Measurements from ENCODE around the gene TTC39A. TPM values are rescaled to one million over a fixed set of nuclear protein-coding genes. Genes with fewer than 3 reads are reported as not detected.

Gene TTC39A
- total and polyA plus RNA-seq, 2 donors (not counting 1 experiment from before 2014, with no cell fraction given) = 0.28 to 1.5 TPM

DNA sequence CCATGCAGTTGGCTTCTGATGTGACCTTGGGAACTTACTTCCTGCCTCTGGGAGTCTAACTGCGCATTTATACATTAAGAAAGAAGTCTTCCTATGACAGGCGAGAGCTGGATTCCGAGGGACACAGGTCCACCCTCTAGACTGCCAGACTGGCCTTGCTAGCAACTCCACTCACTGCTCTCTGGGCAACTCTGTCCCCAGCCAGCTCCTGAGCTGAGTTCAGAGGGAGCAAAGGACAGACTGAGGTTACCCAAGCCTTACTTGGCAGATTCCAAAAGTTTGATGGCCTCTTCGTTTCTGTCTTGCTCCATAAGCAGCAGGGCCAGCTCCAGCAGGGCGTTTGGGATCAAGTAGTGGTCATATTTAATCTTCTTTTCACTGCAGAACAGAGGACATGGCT is 41.8 kb downstream of the TTC39A start:
- Histone ChIP-seq H3K9me3 (ENCODE audit: control insufficient read depth, insufficient read depth, low read depth, low read length) (no peaks in the 10 kb centered on the region), H3K36me3 (ENCODE audit: control insufficient read depth, insufficient read depth, low read length) (no peaks in the 10 kb centered on the region), H3K79me2 (ENCODE audit: control insufficient read depth, insufficient read depth, low read length) (no peaks in the 10 kb centered on the region), H4K20me1 (ENCODE audit: control insufficient read depth, extremely low read depth, insufficient read depth, low read length) (no peaks in the 10 kb centered on the region), H3K4me3 (replicated peaks in 1 of 4; ENCODE audit: control extremely low read depth in 1 of 4, insufficient read depth in 1 of 4, low read depth in 3 of 4, low read length in 4 of 4) (no peak overlapping the region), H3K4me1 (ENCODE audit: control insufficient read depth, extremely low read depth, insufficient read depth, low read length) (no peaks in the 10 kb centered on the region), H3K4me2 (ENCODE audit: extremely low read depth, insufficient read depth, low read length) (no peak overlapping the region), H3K9ac (ENCODE audit: insufficient read depth, low read length) (no peak overlapping the region), H2AFZ (ENCODE audit: low read length) (no peak overlapping the region), H3K27ac (ENCODE audit: insufficient read depth, low read length) (no peak overlapping the region), H3K27me3 (ENCODE audit: control insufficient read depth, insufficient read depth, low read length) (no peaks in the 10 kb centered on the region)
- TF ChIP-seq EZH2 (IDR thresholded peaks at IDR 0.05; ENCODE audit: low read length, missing control alignments) = no peak
- TF ChIP-seq, protein P1, sequence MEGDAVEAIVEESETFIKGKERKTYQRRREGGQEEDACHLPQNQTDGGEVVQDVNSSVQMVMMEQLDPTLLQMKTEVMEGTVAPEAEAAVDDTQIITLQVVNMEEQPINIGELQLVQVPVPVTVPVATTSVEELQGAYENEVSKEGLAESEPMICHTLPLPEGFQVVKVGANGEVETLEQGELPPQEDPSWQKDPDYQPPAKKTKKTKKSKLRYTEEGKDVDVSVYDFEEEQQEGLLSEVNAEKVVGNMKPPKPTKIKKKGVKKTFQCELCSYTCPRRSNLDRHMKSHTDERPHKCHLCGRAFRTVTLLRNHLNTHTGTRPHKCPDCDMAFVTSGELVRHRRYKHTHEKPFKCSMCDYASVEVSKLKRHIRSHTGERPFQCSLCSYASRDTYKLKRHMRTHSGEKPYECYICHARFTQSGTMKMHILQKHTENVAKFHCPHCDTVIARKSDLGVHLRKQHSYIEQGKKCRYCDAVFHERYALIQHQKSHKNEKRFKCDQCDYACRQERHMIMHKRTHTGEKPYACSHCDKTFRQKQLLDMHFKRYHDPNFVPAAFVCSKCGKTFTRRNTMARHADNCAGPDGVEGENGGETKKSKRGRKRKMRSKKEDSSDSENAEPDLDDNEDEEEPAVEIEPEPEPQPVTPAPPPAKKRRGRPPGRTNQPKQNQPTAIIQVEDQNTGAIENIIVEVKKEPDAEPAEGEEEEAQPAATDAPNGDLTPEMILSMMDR (conservative IDR thresholded peaks at IDR 0.05 in 1 of 2, IDR thresholded peaks at IDR 0.05 in 1 of 2; ENCODE audit: low read depth in 1 of 2, low read length in 2 of 2) = no peak
- DNase-seq (ENCODE audit: low read depth in 2 of 2) = no peak

DNA sequence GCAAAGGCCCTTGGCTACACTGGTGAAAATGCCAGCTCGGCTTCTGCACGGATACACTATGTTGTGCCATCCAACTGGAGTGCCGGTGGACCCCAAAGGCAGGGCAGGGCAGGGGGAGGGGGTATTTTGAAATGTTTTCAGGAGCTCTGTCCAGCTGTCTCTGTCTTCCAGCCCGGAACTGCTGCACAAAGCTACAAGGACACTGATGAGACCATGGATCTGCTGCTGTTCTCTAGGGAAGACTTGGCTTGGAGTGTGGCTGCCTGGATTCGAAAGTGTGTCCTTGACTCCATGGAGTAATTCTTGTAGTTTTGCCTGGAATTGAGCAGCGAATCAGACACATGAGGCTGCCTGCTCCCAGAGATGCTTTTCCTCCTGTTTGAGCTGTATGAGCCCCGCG is 42.4 kb downstream of the TTC39A start:
- Histone ChIP-seq H3K79me2 (ENCODE audit: control insufficient read depth, insufficient read depth, low read length) (no peaks in the 10 kb centered on the region), H3K9me3 (ENCODE audit: control insufficient read depth, insufficient read depth, low read depth, low read length) (no peaks in the 10 kb centered on the region), H3K9ac (ENCODE audit: insufficient read depth, low read length) (no peak overlapping the region), H3K36me3 (ENCODE audit: control insufficient read depth, insufficient read depth, low read length) (no peaks in the 10 kb centered on the region), H3K27ac (ENCODE audit: insufficient read depth, low read length) (no peak overlapping the region), H3K4me3 (replicated peaks in 1 of 4; ENCODE audit: control extremely low read depth in 1 of 4, insufficient read depth in 1 of 4, low read depth in 3 of 4, low read length in 4 of 4) (no peak overlapping the region), H3K4me2 (ENCODE audit: extremely low read depth, insufficient read depth, low read length) (no peak overlapping the region), H3K4me1 (ENCODE audit: control insufficient read depth, extremely low read depth, insufficient read depth, low read length) (no peaks in the 10 kb centered on the region), H2AFZ (ENCODE audit: low read length) (no peak overlapping the region), H4K20me1 (ENCODE audit: control insufficient read depth, extremely low read depth, insufficient read depth, low read length) (no peaks in the 10 kb centered on the region), H3K27me3 (ENCODE audit: control insufficient read depth, insufficient read depth, low read length) (no peaks in the 10 kb centered on the region)
- TF ChIP-seq, protein P1 (conservative IDR thresholded peaks at IDR 0.05 in 1 of 2, IDR thresholded peaks at IDR 0.05 in 1 of 2; ENCODE audit: low read depth in 1 of 2, low read length in 2 of 2) = no peak
- TF ChIP-seq EZH2 (IDR thresholded peaks at IDR 0.05; ENCODE audit: low read length, missing control alignments) = no peak
- no peak for DNase-seq (ENCODE audit: low read depth in 2 of 2)

DNA sequence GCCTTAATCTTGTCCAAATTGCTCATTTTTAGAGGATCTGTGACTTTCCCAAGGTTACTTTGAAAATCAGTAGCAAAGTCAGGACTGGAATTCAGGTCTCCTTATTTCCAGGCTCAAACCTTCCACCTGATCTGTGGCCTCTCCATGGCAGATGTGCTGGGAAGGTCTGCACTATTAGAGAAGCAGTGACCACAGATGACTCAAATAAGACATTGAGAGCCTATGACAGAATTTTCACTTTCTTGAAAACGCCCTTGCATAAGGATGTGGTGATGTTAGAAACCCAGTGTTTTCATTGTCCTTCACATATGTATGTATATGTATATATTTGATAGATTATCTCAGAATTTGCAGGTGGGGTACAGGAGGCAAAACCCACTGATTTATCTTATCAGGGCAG is 45.3 kb downstream of the TTC39A start:
- no peak for TF ChIP-seq EZH2 (IDR thresholded peaks at IDR 0.05; ENCODE audit: low read length, missing control alignments)
- TF ChIP-seq, protein P1 (conservative IDR thresholded peaks at IDR 0.05 in 1 of 2, IDR thresholded peaks at IDR 0.05 in 1 of 2; ENCODE audit: low read depth in 1 of 2, low read length in 2 of 2) = no peak
- no peak overlapping the region for H3K4me3 ChIP-seq (replicated peaks in 1 of 4; ENCODE audit: control extremely low read depth in 1 of 4, insufficient read depth in 1 of 4, low read depth in 3 of 4, low read length in 4 of 4)
- H3K36me3 ChIP-seq (ENCODE audit: control insufficient read depth, insufficient read depth, low read length) = no peaks in the 10 kb centered on the region
- no peak overlapping the region for H3K4me2 ChIP-seq (ENCODE audit: extremely low read depth, insufficient read depth, low read length)
- no peaks in the 10 kb centered on the region for H3K27me3 ChIP-seq (ENCODE audit: control insufficient read depth, insufficient read depth, low read length)
- no peak for DNase-seq (ENCODE audit: low read depth in 2 of 2)
- no peak overlapping the region for H3K9ac ChIP-seq (ENCODE audit: insufficient read depth, low read length)
- no peak overlapping the region for H2AFZ ChIP-seq (ENCODE audit: low read length)
- H4K20me1 ChIP-seq (ENCODE audit: control insufficient read depth, extremely low read depth, insufficient read depth, low read length) = no peaks in the 10 kb centered on the region
- H3K79me2 ChIP-seq (ENCODE audit: control insufficient read depth, insufficient read depth, low read length) = no peaks in the 10 kb centered on the region
- H3K9me3 ChIP-seq (ENCODE audit: control insufficient read depth, insufficient read depth, low read depth, low read length) = no peaks in the 10 kb centered on the region
- H3K27ac ChIP-seq (ENCODE audit: insufficient read depth, low read length) = no peak overlapping the region
- H3K4me1 ChIP-seq (ENCODE audit: control insufficient read depth, extremely low read depth, insufficient read depth, low read length) = no peaks in the 10 kb centered on the region
